Thoracic aorta (tissue), 2 donors: ENCODE results near the gene TAS1R3. TPM values are rescaled to one million over a fixed set of nuclear protein-coding genes. Genes with fewer than 3 reads are reported as not detected.

Experiments used
- ATAC-seq: fragments of 150-250 bp; one replicate; pipeline ENCODE4 v1.8.0; 2017; ENCODE audit warnings: low read depth; ENCODE audit not compliant: insufficient number of reproducible peaks, low FRiP score
- DNase-seq: peaks from one replicate; pipeline ENCODE4 v3.0.0-alpha.2; 2020; ENCODE audit warnings: low spot score
- H3K27ac ChIP-seq, 2 donors: fragments of 200-600 bp; sonication (generic); 1 replicate in 1 of 2; 2 replicates in 1 of 2; pipeline ENCODE4 v1.5.1; 2016; ENCODE audit warnings: mild to moderate bottlenecking in 2 of 2, moderate library complexity in 2 of 2
- H3K27me3 ChIP-seq: fragments of 200-600 bp; sonication (generic); replicated peaks from 2 replicates; pipeline ENCODE4 v1.6.0; 2016; ENCODE audit warnings: mild to moderate bottlenecking; ENCODE audit not compliant: insufficient read depth
- H3K36me3 ChIP-seq: fragments of 200-600 bp; sonication (generic); one replicate; pipeline ENCODE4 v1.5.1; 2016
- H3K4me1 ChIP-seq, 2 donors: fragments of 200-600 bp; sonication (generic); 1 replicate in 1 of 2; 2 replicates in 1 of 2; pipeline versions ENCODE4 v1.5.1 to v1.6.0; 2016; ENCODE audit warnings: low read depth in 2 of 2, mild to moderate bottlenecking in 1 of 2; ENCODE audit not compliant: control insufficient read depth in 1 of 2
- H3K4me3 ChIP-seq: fragments of 200-600 bp; sonication (generic); 2 replicates; pipeline ENCODE4 v1.5.1; 2016; ENCODE audit warnings: mild to moderate bottlenecking
- H3K9me3 ChIP-seq: fragments of 200-600 bp; sonication (generic); 2 replicates; pipeline ENCODE4 v1.5.1; 2016
- total RNA-seq, 2 donors: library from RNA; depleted of rRNA; stranded (reverse); fragments of >200 nt; gene quantifications; one replicate each; pipeline versions ENCODE4 v1.1.0 to v1.2.3, GENCODE V29; 2016
- TF ChIP-seq, protein P1 (sequence below): fragments of 200-600 bp; sonication (generic); IDR thresholded peaks from one replicate; pipeline ENCODE4 v1.5.1; 2019; ENCODE audit warnings: antibody characterized with exemption

Gene TAS1R3
- total RNA-seq, 2 donors from 2014 or later, result 0.14 TPM; not detected in 1

DNA sequence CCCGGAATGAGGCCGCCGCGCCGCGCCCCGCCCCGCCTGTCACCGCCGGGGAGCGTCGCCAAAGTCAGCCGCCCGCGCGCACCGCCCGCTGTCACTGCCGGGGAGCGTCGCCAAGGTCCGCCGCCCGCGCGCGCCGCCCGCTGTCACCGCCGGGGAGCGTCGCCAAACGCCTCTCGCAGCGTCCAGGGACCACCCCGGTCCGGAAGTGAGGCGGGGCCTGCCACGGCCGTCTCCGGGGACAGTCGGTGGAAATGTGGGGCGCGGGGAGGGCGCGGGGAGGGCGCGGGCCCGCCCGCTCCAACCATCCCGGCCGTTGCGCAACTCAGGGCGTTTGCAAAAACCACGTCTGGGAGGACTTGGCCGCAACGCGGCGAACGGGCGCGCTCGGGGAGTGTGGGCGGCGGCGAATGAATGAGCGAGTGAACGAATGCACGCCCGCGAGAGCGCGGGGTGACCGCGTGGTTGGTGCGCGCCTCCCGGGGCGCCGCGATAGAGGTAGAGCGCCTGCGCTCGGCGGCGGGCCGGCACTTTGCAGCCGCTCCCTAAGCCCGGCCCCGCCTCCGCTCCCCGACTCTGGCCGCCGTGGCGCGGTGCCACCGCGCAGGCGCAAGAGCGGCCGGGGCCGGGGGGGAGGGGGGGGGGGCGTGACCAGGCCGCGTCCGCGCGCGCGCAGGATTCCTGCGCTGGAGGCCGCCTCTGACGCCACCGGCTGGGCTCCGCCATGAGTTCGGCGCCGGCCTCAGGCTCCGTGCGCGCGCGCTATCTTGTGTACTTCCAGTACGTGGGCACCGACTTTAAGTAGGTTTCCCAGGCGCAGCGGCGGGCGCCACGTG is 22.9 kb upstream of the TAS1R3 start, which contains the start of the genes ACAP3 and PUSL1:
Gene ACAP3 (minus strand): TSS at position 8 of the 833 bp plus-strand sequence. CDS start 115 bp downstream, outside the sequence.
Gene PUSL1 (plus strand): TSS at position 675 of the 833 bp plus-strand sequence. CDS start 47 bp downstream, at position 722.
- ATAC-seq (peak; percentile 67), DNase-seq (peak; percentile 51)
- Histone ChIP-seq H3K9me3 (no peaks in the 10 kb centered on the region), H3K27ac (peak within 1 kb of the TSS; percentile 90 to 94), H3K36me3 (peaks cover 20% of the 10 kb centered on the region), H3K27me3 (no peaks in the 10 kb centered on the region), H3K4me1 (peaks cover 29 to 44% of the 10 kb centered on the region in 2 donors), H3K4me3 (peak within 1 kb of the TSS; percentile 88)
- TF ChIP-seq, protein P1, sequence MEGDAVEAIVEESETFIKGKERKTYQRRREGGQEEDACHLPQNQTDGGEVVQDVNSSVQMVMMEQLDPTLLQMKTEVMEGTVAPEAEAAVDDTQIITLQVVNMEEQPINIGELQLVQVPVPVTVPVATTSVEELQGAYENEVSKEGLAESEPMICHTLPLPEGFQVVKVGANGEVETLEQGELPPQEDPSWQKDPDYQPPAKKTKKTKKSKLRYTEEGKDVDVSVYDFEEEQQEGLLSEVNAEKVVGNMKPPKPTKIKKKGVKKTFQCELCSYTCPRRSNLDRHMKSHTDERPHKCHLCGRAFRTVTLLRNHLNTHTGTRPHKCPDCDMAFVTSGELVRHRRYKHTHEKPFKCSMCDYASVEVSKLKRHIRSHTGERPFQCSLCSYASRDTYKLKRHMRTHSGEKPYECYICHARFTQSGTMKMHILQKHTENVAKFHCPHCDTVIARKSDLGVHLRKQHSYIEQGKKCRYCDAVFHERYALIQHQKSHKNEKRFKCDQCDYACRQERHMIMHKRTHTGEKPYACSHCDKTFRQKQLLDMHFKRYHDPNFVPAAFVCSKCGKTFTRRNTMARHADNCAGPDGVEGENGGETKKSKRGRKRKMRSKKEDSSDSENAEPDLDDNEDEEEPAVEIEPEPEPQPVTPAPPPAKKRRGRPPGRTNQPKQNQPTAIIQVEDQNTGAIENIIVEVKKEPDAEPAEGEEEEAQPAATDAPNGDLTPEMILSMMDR, result peak; percentile 27

- ATAC-seq (no peak), DNase-seq (no peak)
- H3K27me3 ChIP-seq, result no peaks in the 10 kb centered on the region
- TF ChIP-seq, protein P1, result no peak
- H3K4me1 ChIP-seq, result peaks cover 29 to 44% of the 10 kb centered on the region in 2 donors
- H3K27ac ChIP-seq, result peak overlapping the region; percentile 80 to 90
- H3K36me3 ChIP-seq, result peaks cover 27% of the 10 kb centered on the region
- no peaks in the 10 kb centered on the region for H3K9me3 ChIP-seq
- peak overlapping the region; percentile 88 for H3K4me3 ChIP-seq
These were observed 22.3 kb upstream of the TAS1R3 start for GRCh38 chr1:1308756-1309250.

GRCh38 chr1:1309251-1310108 is 21.6 kb upstream of the TAS1R3 start:
- no peak for ATAC-seq
- Histone ChIP-seq H3K27me3 (no peaks in the 10 kb centered on the region), H3K9me3 (no peaks in the 10 kb centered on the region), H3K4me3 (peak overlapping the region; percentile 88), H3K27ac (peak overlapping the region; percentile 38 to 90), H3K4me1 (peaks cover 27 to 41% of the 10 kb centered on the region in 2 donors), H3K36me3 (peaks cover 33% of the 10 kb centered on the region)
- DNase-seq, result no peak
- TF ChIP-seq, protein P1, result no peak

DNA sequence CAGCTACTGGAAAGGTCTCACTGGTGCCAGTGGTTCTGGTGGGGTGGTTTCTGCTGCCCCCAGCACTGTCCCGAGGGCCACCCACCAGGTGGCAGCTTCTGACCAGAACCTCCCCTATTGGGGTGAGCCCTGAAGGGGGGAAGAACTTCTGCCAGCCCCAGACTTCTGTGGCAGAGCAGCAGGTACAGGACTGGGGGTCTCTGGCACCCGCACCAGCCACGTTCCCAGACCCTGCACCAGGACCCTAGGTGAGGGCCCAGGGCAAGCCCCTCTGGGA is 21.0 kb upstream of the TAS1R3 start:
- H3K27me3 ChIP-seq, result no peaks in the 10 kb centered on the region
- no peaks in the 10 kb centered on the region for H3K9me3 ChIP-seq
- peaks cover 21 to 35% of the 10 kb centered on the region in 2 donors for H3K4me1 ChIP-seq
- no peak for ATAC-seq
- TF ChIP-seq, protein P1, result no peak
- H3K27ac ChIP-seq, result peak overlapping the region in 1 of 2 donors; percentile 38
- no peak overlapping the region for H3K4me3 ChIP-seq
- no peak for DNase-seq
- H3K36me3 ChIP-seq, result peaks cover 37% of the 10 kb centered on the region
